G401.6 (cell line): ENCODE results near the gene AMBP.

Source experiments
- FAIRE-seq: peaks from 2 replicates; lab custom pipeline; 2012; peaks lifted over from hg19 to GRCh38; lab: Jason Lieb, UNC

Gene AMBP

DNA sequence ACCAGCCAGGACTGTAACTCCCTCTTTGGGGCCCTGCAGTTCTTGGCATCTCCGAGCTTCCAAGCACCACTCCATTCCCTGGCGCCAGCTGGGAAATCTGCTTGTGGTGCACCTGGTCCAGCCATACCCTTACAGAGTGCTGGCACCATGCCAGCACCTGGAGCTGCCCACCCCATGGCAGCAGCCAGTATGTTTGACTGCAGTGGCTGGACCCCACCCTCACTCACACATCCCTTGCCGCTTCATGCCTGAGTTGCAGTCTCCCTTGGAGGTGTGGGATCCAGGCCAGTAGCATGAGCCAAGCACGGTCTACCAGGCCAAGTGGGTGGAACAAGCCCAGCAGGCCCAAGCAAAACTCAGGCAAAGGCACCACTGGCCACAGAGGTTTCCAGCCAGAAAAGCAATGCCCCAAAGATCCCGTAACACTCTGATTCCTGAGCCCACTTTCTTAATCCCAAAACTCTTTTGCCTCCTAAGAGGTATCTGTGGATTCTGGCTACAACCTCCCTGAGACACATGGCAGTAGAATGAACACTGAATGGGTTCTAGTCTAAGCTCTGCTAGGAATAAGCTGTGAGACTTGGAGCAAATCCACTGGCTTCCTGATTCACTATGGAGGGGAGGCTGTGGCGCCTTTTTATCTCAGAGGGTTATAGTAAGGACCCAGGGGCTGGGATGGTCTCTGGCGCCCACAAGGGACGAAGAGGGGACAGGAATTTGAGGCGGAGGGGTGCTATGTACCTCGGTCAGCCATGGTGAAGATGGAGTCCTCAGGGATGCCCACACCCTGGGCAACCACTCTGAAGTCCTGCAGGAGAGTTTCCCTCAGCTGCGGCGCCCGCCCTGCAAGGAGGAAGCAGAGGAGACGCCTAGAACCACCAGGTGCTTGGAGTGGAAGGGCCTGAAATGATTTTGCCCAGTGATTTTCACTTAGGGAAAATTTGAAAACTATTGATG is 5.6 kb downstream of the AMBP start:
- FAIRE-seq = no peak

- no peak for FAIRE-seq
Observed at GRCh38 chr9:114071197-114071795, 6.8 kb downstream of the AMBP start.

DNA sequence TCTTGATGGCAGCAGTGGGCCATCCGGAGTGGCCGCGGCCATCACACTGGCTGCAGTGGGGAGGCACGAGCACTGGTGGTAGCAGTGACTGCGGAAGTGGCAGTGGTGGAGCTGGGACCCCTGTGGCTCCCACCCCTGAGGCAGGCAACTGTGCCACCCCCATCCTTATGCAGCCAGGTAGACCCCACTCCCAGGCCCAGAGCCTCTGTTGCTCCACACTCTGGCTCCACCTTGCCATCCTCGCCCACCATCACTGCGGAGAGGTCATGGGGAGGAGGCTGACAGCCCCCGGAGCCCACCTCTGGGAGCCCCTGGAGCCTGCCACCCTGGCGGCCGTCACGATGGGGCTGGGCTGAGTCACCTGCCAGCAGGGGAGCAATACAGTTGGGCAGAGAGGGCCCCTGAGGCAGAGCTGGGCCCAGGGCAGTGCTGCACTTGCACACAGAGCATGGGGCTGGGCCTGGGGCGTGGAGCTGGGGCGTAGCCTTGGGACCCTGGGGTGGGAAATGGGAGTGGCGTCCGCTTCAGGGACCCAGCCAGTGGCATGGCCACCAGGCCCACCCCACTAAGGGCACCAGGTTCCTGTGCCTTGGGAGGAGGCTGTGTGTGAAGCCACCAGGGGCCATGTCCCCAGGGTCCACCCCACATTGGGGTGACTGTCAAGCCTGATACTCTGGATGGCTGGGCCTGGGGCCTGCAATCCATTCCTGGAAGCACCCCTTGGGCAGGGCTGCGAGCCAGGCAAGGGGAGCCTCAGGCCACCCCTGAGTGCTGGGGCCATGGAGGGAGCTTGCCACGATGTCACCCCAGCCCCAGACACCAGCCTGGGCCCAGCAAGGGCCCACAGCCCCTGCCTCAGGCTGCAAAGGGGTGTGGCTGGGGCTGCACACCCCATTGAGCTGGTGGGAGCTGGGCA is 7.7 kb downstream of the AMBP start:
- FAIRE-seq = no peak

- no peak for FAIRE-seq
Observed at GRCh38 chr9:114069476-114070187, 8.5 kb downstream of the AMBP start.

GRCh38 chr9:114065304-114065703 is 12.8 kb downstream of the AMBP start:
- FAIRE-seq = no peak

- FAIRE-seq = no peak
Observed at GRCh38 chr9:114061830-114062474, 16.1 kb downstream of the AMBP start.

GRCh38 chr9:114061292-114061691 is 16.8 kb downstream of the AMBP start:
- no peak for FAIRE-seq

- FAIRE-seq = no peak
Observed at GRCh38 chr9:114060711-114061110, 17.4 kb downstream of the AMBP start.

GRCh38 chr9:114060070-114060469 is 18.0 kb downstream of the AMBP start:
- FAIRE-seq = no peak

- FAIRE-seq = no peak
Observed at GRCh38 chr9:114059047-114059803, 18.9 kb downstream of the AMBP start.

GRCh38 chr9:114058688-114059046 is 19.4 kb downstream of the AMBP start:
- FAIRE-seq = no peak

DNA sequence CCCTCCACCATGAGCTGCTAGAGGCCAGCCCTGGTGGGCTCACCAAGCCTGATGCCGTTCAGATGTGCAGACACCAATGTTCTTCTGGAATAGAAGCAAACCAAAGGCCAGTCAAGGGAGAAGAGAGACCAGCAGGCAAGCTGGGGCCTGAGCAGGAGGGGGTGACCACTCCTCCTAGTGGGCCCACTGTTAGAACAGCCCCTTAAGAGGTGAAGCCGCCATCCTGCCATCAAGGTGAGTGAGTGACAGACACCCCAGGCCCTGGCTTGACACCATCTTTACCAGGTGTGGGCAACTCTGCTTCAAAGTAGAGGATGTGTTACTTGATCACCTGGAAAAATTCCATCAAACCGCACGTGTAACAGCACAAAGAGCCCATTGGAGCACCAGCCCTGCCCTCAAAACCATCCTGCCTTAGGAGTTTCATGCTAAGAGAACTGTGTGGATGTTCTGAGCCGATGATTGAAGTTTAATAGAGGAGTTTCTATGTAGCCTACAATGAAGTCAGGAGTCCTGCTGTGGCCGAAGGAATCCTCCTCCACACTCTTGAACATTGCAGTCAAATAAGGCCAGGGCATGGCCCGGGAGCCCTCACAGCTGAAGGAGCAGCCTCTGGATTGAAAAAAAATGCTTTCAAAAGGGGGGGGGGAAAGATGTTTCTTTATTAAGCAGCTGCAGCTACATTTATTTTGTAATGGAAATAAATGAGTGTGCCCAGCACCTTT is 20.8 kb downstream of the AMBP start:
- FAIRE-seq = no peak

GRCh38 chr9:114056527-114056926 is 21.6 kb downstream of the AMBP start:
- no peak for FAIRE-seq

GRCh38 chr9:114055894-114056293 is 22.2 kb downstream of the AMBP start:
- no peak for FAIRE-seq

DNA sequence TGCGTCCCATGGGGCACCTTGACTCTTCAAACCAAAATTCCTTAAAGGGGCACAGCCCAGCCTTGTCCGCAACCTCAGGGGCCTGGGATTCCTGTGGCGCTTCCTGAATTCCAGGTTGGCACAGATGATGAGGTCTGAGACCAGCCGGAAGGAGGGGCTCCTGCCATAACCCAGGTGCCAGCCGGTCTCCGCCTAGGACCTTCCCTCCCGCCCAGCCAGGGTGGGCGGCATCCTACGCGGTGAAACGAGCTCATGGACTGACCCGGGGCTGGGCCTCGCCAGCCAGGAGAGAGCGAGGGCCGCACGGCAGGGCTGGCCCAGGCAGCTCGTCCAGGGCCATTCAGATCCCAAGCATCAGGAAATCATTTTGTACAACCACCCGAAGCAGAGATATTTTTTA is 23.0 kb downstream of the AMBP start:
- no peak for FAIRE-seq

- FAIRE-seq = no peak
Observed at GRCh38 chr9:114054191-114054690, 23.9 kb downstream of the AMBP start.

DNA sequence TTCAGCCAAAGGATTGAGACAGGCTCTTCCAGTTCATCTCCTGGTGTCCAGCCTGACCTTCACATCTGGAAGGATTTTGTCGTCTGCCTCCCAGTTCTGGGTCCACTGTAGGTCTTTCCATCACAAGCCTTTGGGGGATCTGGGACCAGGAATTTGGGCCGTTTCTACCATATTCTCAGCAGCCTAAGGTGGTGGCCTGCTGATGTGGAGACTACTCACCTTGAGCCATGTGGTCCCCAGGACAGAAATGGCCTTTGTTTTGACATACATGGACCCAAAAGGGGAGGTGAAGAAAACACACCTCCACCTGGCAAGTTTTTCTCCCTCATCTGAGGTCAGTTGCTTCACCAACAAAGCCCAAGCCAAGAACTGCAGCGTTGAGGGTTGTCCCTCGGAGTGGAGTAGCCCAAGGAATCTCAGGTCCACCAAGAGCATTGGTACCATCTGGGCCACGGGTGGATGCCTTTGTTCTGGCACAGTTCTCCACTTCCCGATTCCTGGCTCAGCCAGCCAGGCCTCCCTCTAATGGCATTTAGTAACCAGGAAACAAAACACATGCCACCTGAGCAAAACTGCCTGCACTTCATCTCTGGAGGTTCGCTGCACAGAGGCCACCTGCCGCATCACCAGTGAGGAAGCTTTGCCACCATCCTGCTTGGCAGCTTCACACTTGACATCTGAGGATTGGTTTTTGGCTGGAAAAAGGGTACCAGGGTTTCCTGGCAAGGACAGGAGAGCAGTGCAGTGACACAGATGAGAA is 24.7 kb downstream of the AMBP start:
- FAIRE-seq = no peak

DNA sequence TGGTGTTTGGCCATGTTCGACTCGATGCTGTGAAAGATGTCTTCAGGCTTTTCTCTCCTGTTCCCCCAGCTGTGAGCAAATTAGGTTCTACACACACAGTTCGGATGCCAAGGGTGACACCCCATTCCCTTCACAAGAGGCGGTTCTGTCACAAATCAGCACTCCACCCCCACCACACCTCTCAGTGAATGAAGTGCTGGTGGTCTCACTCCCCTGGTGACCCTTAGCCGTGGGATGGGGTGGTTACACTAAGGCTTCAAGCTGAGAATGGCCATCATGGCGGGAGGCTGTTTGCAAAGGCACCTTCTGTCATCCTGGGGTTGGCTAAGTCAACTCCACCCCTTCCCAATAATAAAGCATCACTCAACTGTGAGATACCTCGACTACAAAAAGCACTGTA is 26.4 kb downstream of the AMBP start:
- no peak for FAIRE-seq

DNA sequence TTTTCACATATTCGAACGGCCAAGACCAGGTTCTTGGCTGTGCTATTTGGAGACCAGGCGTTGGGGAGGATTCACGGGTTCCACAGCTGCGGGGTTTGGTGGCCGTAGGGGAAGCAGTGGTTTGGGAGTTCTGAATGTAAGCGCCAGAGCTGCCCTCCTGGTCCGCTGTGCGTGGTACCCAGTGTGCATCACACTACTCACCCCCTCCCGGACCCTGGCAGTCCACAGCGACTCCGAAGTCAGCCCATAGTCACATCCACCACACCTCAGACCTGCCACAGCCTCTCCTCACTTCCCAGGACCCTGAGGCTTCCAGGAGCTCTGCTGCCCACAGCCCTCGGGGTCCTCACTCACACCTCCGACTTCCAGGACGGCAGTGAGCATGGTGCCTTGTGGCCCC is 26.8 kb downstream of the AMBP start:
- no peak for FAIRE-seq
